GM15510 (cell line): ENCODE measurements around the gene UNC119.

Source experiments
- POLR2A ChIP-seq: IDR thresholded peaks from 3 replicates; pipeline ENCODE4 v1.6.1; 2011; ENCODE audit warnings: borderline replicate concordance; ENCODE audit not compliant: insufficient read length; ENCODE audit errors: extremely low read depth

UNC119 gene

DNA sequence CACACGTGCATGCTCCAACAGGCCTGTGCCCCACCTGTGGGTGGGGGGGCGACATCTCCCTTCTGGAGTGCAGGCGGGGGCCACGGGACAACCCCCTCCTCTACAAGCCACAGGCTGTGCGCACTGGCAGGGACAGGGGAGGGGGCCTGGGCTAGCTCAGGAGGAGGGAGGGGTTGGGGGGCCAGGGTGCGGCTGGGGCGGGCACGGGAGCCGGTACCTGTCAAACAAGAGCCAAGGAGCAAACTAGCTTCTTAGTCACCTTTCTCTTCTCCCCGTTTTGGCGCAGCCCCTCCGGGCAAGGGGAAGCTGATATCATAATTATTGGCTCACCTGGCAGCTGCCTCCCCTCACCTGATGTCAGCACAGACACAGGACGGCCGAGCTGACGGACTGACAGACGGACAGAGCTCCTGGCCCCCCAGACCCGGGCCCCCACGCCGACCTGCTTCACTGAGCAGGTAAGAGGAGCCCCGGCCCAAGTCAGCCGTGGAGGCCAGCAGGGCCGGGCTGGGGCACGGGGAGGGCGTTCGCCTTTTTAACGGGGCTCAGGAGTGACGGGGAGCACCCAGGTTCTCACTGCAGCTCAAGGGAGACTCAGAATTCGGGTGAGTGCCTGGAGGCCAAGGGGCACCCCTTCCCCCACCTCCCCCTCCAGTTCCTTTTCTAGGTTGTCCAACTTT lies 46.3 kb downstream of the UNC119 start, which contains the start of gene FOXN1:
Gene FOXN1, plus strand, starts transcription at position 363 of the 680 bp plus-strand sequence. CDS start 17,622 bp downstream, outside the sequence.
- TF ChIP-seq POLR2A = no peak

DNA sequence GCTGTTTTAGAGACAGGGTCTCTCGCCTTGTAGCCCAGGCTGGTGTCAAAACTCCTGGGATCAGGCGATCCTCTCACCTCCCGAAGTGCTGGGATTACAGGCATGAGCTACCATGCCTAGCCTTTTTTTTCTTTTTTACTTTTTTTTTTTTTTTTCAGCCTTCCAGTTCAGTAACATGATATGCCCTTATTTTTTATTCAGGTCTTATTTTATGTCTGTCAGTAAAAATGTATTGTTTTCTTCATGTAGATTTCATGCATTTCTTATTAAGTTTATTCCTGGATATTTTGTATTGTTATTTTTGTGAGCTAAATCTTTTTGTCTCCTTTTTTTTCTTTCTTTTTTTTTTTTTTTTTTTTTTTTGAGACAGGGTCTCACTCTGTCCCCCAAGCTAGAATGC lies 49.0 kb downstream of the UNC119 start:
- no peak for TF ChIP-seq POLR2A

DNA sequence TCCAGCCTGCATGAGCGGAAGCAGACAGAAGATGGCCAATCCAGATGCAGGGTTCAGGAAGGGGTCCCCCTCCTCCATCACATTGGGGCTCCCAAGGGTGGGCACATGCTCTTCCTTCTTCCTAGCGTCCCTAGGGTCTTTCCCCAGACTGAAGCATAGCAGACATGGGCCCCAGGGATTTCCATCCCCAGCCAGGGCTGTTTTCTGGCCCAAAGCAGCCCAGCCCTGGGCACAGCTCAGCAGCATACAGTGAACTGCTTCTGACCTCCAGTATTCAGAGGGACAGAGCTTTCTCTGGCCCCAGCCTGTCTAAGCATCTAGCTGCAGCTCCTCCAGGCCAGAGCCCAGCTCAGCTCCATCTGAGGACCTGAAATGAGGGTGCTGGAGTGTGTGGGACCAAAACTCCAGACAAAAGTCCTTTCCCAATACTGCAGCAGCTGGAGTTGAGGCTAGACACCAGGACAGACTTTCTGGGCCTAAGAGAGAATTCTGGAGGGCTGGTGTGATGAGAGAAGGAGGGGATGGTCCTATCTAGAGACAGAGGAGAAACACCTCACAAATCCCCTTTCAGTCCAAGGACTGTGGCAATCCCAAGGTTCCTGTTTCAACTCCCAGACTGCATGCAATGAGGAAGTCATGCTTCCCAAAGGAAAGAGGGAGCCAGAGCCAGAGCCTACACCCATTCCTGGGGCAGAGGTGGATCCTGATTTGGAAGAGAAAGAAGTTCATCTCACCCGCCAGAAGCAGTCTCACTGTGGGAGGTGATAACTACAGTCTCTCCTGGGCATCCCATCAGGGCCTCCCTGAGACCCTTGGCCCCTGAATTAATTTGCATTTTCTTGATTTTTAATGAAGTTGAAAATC lies 50.8 kb downstream of the UNC119 start:
- no peak for TF ChIP-seq POLR2A

DNA sequence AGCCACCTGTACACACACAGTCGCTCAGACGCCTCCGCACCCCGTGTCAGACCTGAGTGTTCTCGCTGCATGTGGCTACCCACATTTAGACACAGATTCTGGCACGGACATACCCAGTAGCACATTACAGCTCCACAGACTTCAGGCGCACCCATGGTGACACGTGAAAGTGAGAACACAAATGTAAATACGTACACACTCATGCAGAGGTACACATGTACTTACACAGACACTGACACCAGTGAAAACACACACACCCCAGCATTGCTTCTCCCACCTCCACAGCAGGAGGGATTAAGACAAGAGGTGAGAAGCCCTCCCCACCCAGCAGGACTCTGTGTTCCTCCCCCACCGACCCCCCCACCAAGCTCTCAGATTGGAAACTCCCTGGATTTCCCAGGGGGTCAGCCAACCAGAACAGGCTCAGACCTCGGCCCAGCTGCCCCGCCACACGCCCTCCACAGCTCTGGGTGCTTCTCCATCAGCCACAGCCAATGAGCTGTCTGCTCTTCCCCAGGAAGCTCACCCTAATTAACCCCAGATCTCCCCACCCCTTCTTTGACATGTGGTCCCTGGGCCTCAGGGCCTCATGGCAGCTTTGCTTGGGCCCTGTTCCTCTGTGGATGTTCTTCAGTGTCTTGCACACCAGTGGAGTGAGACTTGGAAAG lies 51.6 kb downstream of the UNC119 start:
- TF ChIP-seq POLR2A = peak; percentile 28

DNA sequence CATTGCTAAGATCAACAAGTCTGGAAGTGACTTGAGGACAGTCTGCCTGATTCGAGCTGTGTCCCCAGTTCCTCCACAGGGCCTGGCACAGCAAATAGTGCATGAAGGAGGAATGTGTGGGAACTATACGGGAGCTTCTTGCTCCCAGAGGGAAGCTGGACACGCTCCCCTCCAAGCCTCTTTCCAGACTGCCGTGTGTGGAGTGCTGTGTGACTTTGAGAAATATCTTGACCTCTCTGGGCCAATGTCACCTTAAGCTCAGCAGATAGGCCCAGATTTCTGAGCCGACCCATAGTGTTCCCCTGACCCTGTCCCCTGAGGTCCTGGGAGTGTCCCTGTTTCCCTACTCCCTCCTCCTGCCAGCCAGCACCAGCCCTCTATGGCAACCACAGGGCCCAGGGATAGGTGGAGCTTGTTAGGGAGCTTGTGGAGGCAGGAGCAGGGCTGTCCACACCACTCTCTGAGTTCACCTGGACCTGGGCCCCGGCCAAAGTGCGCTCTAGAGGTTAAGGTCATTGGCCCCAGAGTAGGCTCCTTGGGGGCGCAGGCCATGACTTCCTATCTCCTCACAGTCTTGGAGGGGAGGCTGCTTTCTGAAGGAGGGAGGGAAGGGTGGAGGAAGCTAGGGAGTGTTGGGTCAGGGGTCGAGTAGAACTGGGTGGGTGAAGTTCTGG lies 52.6 kb downstream of the UNC119 start:
- no peak for TF ChIP-seq POLR2A

DNA sequence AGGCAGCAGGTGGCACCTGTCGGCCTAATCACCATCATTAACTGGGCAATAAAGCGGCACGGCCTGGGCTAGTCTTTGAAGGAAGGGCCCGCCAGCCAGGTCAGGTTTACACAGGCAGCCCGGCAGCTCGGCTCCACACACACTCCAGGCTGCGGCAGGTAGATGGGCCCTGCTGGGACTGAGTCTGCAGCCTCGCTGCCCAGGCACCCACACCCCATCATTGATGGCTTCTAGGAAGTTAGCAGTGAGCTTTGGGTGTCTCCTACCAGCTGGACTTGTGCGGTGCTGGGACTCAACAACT lies 53.1 kb downstream of the UNC119 start:
- TF ChIP-seq POLR2A = no peak

DNA sequence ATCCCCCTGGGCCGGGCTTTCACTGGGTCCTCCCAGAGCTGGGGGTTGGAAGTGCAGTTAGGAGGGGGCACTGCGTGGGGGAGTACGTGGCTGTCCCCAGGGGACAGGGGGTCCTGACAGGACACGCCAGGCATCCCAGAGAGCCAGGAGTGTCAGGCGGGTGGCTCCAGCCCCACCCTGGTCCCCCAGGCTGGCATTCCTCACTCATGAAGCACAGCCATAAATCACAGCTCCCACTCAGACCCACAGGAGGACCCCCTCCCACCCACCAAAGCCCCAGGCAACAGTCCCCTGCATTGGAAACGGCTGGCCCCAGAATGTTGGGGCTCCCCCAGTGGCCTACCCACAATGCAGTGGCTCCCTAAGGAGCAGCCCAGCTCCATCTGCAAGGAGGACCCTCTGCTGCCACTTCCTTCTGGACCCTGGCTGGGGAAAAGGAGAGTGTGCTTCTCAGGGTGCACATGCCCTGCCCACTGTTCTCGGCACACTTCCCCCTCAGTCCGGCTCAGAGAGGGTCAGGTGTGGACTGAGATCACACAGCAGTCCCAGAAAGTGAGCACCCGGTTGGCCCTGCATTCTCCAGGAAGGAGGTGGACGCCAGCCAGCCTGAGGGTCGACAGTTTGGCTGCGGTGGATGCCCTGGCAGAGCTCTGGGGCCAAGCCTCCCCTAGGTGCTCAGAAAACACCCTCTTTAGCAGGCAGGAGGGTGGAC lies 53.6 kb downstream of the UNC119 start:
- TF ChIP-seq POLR2A = no peak

DNA sequence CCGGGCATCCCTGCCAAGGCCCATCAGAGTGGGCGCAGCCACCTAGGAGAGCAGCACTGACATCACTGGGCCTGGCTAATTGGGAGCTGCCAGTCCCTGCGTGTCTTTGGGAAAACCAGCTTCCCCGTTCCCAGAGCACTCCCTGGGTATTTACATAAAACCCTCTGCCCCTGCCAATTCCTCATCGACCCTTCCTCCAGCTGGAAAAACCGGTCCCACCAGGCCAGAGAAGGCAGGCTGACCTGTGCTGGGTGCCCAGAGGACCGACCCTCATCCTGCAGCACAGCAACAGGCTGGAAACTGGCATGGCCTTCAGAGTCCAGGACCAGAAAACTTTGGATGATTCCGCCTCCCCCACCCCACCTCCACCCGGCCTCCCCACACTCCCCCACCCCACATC lies 54.5 kb downstream of the UNC119 start:
- no peak for TF ChIP-seq POLR2A
